Common myeloid progenitor, CD34-positive (primary cell): ENCODE measurements around the gene CCL16.
"Not testable (repeated sequence)": the region's sequence is repeated elsewhere in the genome, so short reads cannot be mapped to it uniquely, and the experiment has no call there.

Source experiments
- CTCF ChIA-PET: fragments of 350-600 bp; sonication (Branson Sonifier 250); formaldehyde crosslinking; loops from one replicate; lab custom pipeline; 2021; ENCODE audit warnings: antibody characterized with exemption; lab: Charles Lee
- POLR2A ChIA-PET: fragments of 350-600 bp; sonication (Branson Sonifier 250); formaldehyde crosslinking; loops from one replicate; lab custom pipeline; 2021; ENCODE audit warnings: antibody characterized with exemption; lab: Charles Lee
- DNase-seq, 3 donors: peaks; one replicate each; pipeline versions ENCODE4 v3.0.0 to v3.0.0-alpha.2; 2013
- H3K27ac ChIP-seq, 2 experiments: 1 replicate in 1 of 2; 2 replicates in 1 of 2; pipeline ENCODE4 v1.7.0; 2013; ENCODE audit warnings: inconsistent platforms in 2 of 2, low read length in 2 of 2, mild to moderate bottlenecking in 2 of 2, low read depth in 1 of 2, moderate library complexity in 1 of 2; ENCODE audit not compliant: severe bottlenecking in 2 of 2, insufficient read depth in 1 of 2, poor library complexity in 1 of 2
- H3K27me3 ChIP-seq, 5 experiments: replicated peaks in 2 of 5; 1 replicate in 3 of 5; 2 replicates in 2 of 5; pipeline versions ENCODE4 v1.6.1 to v1.7.0; 2013; ENCODE audit warnings: low read length in 4 of 5, mild to moderate bottlenecking in 2 of 5, moderate library complexity in 2 of 5, inconsistent platforms in 1 of 5; ENCODE audit not compliant: insufficient read depth in 5 of 5, control insufficient read depth in 4 of 5
- H3K36me3 ChIP-seq, 4 experiments: 1 replicate in 2 of 4; 2 replicates in 2 of 4; pipeline versions ENCODE4 v1.6.1 to v1.7.0; 2013; ENCODE audit warnings: low read length in 3 of 4, control low read depth in 1 of 4, mild to moderate bottlenecking in 1 of 4; ENCODE audit not compliant: control insufficient read depth in 4 of 4, insufficient read depth in 4 of 4
- H3K4me1 ChIP-seq, 4 experiments: 1 replicate in 3 of 4; 2 replicates in 1 of 4; pipeline versions ENCODE4 v1.6.1 to v1.7.1; 2013; ENCODE audit warnings: low read length in 3 of 4, mild to moderate bottlenecking in 3 of 4, control low read depth in 1 of 4, inconsistent platforms in 1 of 4, moderate library complexity in 1 of 4; ENCODE audit not compliant: control insufficient read depth in 4 of 4, insufficient read depth in 4 of 4; ENCODE audit errors: control extremely low read depth in 1 of 4
- H3K4me3 ChIP-seq, 7 experiments: 1 replicate in 4 of 7; 2 replicates in 3 of 7; pipeline versions ENCODE4 v1.5.1 to v1.7.0; 2013; ENCODE audit warnings: mild to moderate bottlenecking in 7 of 7, low read length in 6 of 7, moderate library complexity in 6 of 7, inconsistent platforms in 2 of 7, low read depth in 2 of 7, control low read depth in 1 of 7; ENCODE audit not compliant: insufficient read depth in 4 of 7, control insufficient read depth in 1 of 7; ENCODE audit errors: extremely low read depth in 1 of 7
- H3K9me3 ChIP-seq, 5 experiments: 1 replicate in 4 of 5; 2 replicates in 1 of 5; pipeline versions ENCODE4 v1.6.1 to v1.7.1; 2013; ENCODE audit warnings: low read length in 4 of 5, mild to moderate bottlenecking in 2 of 5, inconsistent platforms in 1 of 5, low read depth in 1 of 5, moderate library complexity in 1 of 5; ENCODE audit not compliant: control insufficient read depth in 4 of 5, insufficient read depth in 2 of 5; ENCODE audit errors: control extremely low read depth in 1 of 5
- WGBS: methylation state at CpG from one replicate; pipeline ENCODE4 v1.1.5; 2013; ENCODE audit not compliant: insufficient coverage; 5-methylcytosine and 5-hydroxymethylcytosine counted together

The CCL16 gene

GRCh38 chr17:35944151-35944550 lies 37.1 kb downstream of the CCL16 start:
- Histone ChIP-seq H3K4me3 (no peak overlapping the region), H3K9me3 (no peaks in the 10 kb centered on the region), H3K27ac (no peak overlapping the region), H3K27me3 (peaks cover 0 to 1% (median 0%) of the 10 kb centered on the region in 5 experiments), H3K4me1 (peaks cover 0 to 6% (median 4%) of the 10 kb centered on the region in 4 experiments), H3K36me3 (no peaks in the 10 kb centered on the region)
- ChIA-PET POLR2A (no interaction called here), CTCF (interaction anchor here (1.6 to 1.8 kb wide), 2 partner anchors 204 to 205 kb away, joined by 4 to 5 read pairs; no protein-coding TSS in a partner anchor)
- WGBS: 96% methylated on average over 4 of the region's 4 CpGs
- no peak for DNase-seq

GRCh38 chr17:35943537-35943936 lies 37.8 kb downstream of the CCL16 start, which contains the start of gene LYZL6:
Gene LYZL6, minus strand, starts transcription at chr17:35943713. Its CDS starts 4,357 bp downstream, at chr17:35939356.
- Histone ChIP-seq H3K27ac (no peak within 1 kb of the TSS), H3K36me3 (no peaks in the 10 kb centered on the region), H3K27me3 (peaks cover 0 to 1% (median 0%) of the 10 kb centered on the region in 5 experiments), H3K4me3 (no peak within 1 kb of the TSS), H3K9me3 (no peaks in the 10 kb centered on the region), H3K4me1 (peaks cover 0 to 6% (median 4%) of the 10 kb centered on the region in 4 experiments)
- ChIA-PET CTCF (interaction anchor here (1.6 to 1.8 kb wide), 2 partner anchors 205 to 206 kb away, joined by 4 to 5 read pairs; no protein-coding TSS in a partner anchor), POLR2A (interaction anchor here (0.5 kb wide), 1 partner anchor 103 kb away, joined by 3 read pairs; no protein-coding TSS in a partner anchor)
- WGBS: 100% methylated on average over 2 of the region's 2 CpGs
- DNase-seq: no peak

GRCh38 chr17:35942588-35943186 lies 38.6 kb downstream of the CCL16 start:
- POLR2A ChIA-PET: interaction anchor here (0.5 kb wide), 1 partner anchor 102 kb away, joined by 3 read pairs; no protein-coding TSS in a partner anchor
- WGBS: 65% methylated on average over 6 of the region's 9 CpGs

GRCh38 chr17:35938492-35938891 lies 42.8 kb downstream of the CCL16 start:
- DNase-seq, H3K36me3 ChIP-seq, H3K27me3 ChIP-seq, POLR2A ChIA-PET, H3K9me3 ChIP-seq, H3K4me1 ChIP-seq, H3K4me3 ChIP-seq, H3K27ac ChIP-seq: not testable (repeated sequence)
- WGBS: no CpG with 5 or more reads among the region's 3 CpGs
- CTCF ChIA-PET: interaction anchor here (1.0 kb wide), 1 partner anchor 211 kb away, joined by 3 read pairs; no protein-coding TSS in a partner anchor

More at GRCh38 chr17:35942588-35943186, 38.6 kb downstream of the CCL16 start:
- CTCF ChIA-PET: interaction anchor here (0.7 to 1.8 kb wide), 3 partner anchors 204 to 207 kb away, joined by 3 to 5 read pairs (median 4); no protein-coding TSS in a partner anchor
- peaks cover 0 to 6% (median 4%) of the 10 kb centered on the region in 4 experiments for H3K4me1 ChIP-seq
- DNase-seq: peak in 2 of 3 donors; percentile 11 to 33
- peaks cover 0 to 1% (median 0%) of the 10 kb centered on the region in 5 experiments for H3K27me3 ChIP-seq
- H3K27ac ChIP-seq: no peak overlapping the region
- H3K9me3 ChIP-seq: no peaks in the 10 kb centered on the region
- no peaks in the 10 kb centered on the region for H3K36me3 ChIP-seq
- no peak overlapping the region for H3K4me3 ChIP-seq

GRCh38 chr17:35936063-35936462 lies 45.2 kb downstream of the CCL16 start:
- no peaks in the 10 kb centered on the region for H3K27me3 ChIP-seq
- ChIA-PET POLR2A (no interaction called here), CTCF (no interaction called here)
- no peak overlapping the region for H3K4me3 ChIP-seq
- H3K9me3 ChIP-seq: no peaks in the 10 kb centered on the region
- no peaks in the 10 kb centered on the region for H3K36me3 ChIP-seq
- no peak overlapping the region for H3K27ac ChIP-seq
- H3K4me1 ChIP-seq: peaks cover 0 to under 1% (median 0%) of the 10 kb centered on the region in 4 experiments
- WGBS: 96% methylated on average over 3 of the region's 5 CpGs
- no peak for DNase-seq

GRCh38 chr17:35934760-35935159 lies 46.5 kb downstream of the CCL16 start:
- Histone ChIP-seq H3K4me3 (no peak overlapping the region), H3K4me1 (peaks cover 0 to 13% (median 12%) of the 10 kb centered on the region in 4 experiments), H3K27me3 (no peaks in the 10 kb centered on the region), H3K9me3 (no peaks in the 10 kb centered on the region), H3K27ac (no peak overlapping the region), H3K36me3 (no peaks in the 10 kb centered on the region)
- no peak for DNase-seq
- ChIA-PET CTCF (no interaction called here), POLR2A (no interaction called here)
- 97% methylated on average over 9 of the region's 10 CpGs for WGBS

GRCh38 chr17:35932586-35932985 lies 48.7 kb downstream of the CCL16 start:
- no peak overlapping the region for H3K4me3 ChIP-seq
- H3K27ac ChIP-seq: no peak overlapping the region
- POLR2A ChIA-PET: no interaction called here
- CTCF ChIA-PET: no interaction called here
- DNase-seq: no peak
- no peaks in the 10 kb centered on the region for H3K36me3 ChIP-seq
- no peaks in the 10 kb centered on the region for H3K27me3 ChIP-seq
- no peaks in the 10 kb centered on the region for H3K9me3 ChIP-seq
- peaks cover 0 to 13% (median 12%) of the 10 kb centered on the region in 4 experiments for H3K4me1 ChIP-seq
